ENCODE measurements around the gene PSMA2. TPM values are rescaled to one million over a fixed set of nuclear protein-coding genes. Genes with fewer than 3 reads are reported as not detected.

PSMA2 gene
- 100 to 1,000 TPM; 178 to 246 (median 209) TPM for total RNA-seq

DNA sequence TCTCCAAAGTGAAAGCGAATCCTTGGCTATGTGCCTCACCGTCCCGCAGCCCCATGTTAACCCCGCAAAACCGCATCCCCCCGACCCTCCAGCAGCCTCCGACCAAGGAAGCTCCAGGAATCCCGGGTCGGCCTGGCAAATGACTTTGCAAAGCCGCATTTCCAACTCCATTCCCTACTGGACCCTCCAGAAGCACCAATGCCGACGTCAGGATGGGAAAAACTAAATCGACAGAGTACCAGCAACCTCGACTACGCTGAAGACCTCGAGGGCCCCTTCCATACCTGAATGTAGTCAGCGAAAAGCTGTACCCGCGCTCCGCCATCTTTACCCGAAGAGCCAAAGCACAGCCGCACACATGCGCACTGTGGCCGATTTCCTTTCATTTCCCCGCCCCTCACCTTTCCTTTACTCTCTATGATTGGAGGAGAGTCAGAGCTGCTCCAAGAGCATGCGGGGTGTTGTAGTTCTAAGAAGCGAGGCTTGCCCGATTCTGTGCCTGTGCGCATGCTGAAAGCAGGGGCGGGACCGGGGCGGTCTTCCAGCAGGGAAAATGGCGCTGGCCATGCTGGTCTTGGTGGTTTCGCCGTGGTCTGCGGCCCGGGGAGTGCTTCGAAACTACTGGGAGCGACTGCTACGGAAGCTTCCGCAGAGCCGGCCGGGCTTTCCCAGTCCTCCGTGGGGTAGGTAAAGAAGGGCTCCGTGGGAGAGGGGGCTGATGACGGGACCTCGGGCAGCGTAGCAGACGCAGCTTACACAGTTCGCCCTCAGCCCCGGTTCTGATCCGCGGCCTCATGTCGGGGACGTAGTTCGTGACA lies at the start of gene PSMA2, which contains the start of gene MRPL32:
PSMA2 (minus strand) TSS at position 341 of the 818 bp plus-strand sequence; CDS start at position 325, 16 bp downstream.
MRPL32 (plus strand) TSS at position 543 of the 818 bp plus-strand sequence; CDS start at position 554, 11 bp downstream.
- in situ Hi-C loops (cut with MboI; ENCODE audit: low sequenced_read_pairs in 4 of 4) (loop anchor here in 2 of 4 donors (25.0 kb wide), 3 partner anchors 530 to 905 kb away; no protein-coding TSS in a partner anchor), intact Hi-C loops (cut with DNase I; ENCODE audit: low total_unique reads) (loop anchor here (1.0 to 10.0 kb wide), 3 partner anchors 20 to 793 kb away; partner anchors contain the start of genes C7orf25, COA1 and STK17A)
- TF ChIP-seq, protein P1, sequence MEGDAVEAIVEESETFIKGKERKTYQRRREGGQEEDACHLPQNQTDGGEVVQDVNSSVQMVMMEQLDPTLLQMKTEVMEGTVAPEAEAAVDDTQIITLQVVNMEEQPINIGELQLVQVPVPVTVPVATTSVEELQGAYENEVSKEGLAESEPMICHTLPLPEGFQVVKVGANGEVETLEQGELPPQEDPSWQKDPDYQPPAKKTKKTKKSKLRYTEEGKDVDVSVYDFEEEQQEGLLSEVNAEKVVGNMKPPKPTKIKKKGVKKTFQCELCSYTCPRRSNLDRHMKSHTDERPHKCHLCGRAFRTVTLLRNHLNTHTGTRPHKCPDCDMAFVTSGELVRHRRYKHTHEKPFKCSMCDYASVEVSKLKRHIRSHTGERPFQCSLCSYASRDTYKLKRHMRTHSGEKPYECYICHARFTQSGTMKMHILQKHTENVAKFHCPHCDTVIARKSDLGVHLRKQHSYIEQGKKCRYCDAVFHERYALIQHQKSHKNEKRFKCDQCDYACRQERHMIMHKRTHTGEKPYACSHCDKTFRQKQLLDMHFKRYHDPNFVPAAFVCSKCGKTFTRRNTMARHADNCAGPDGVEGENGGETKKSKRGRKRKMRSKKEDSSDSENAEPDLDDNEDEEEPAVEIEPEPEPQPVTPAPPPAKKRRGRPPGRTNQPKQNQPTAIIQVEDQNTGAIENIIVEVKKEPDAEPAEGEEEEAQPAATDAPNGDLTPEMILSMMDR (IDR thresholded peaks at IDR 0.05 in 4 of 5, conservative IDR thresholded peaks at IDR 0.05 in 1 of 5): no peak
- TF ChIP-seq POLR2A (IDR thresholded peaks at IDR 0.05): peak; percentile 78 to 87

DNA sequence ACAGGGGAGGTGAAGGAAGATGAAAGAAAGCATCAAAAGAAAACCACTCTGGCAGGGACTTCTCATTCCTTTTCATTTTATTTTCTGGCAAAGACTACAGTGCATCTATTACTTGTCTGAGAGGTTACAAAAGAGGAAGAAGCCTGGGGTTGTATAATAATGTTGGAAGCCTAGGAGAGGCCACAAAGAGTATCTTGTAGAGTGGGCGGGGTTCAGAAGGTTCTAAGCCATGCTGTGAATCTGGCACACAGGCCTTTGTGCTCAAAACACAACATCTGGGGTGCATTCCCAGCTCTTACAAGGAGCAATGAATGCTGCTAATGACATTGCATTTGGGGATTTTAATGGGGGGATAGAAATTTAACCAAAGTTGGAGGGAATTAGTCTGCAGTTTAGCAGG lies 49.6 kb upstream of the PSMA2 start:
- TF ChIP-seq, protein P1 (IDR thresholded peaks at IDR 0.05 in 4 of 5, conservative IDR thresholded peaks at IDR 0.05 in 1 of 5): no peak
- TF ChIP-seq POLR2A (IDR thresholded peaks at IDR 0.05): no peak
- in situ Hi-C loops (cut with MboI; ENCODE audit: low sequenced_read_pairs in 4 of 4): no loop called here
- intact Hi-C loops (cut with DNase I; ENCODE audit: low total_unique reads): no loop called here

More for the DNA sequence above, at the start of gene PSMA2, which contains the start of gene MRPL32:
- Histone ChIP-seq H3K27ac (peak within 1 kb of the TSS; percentile 88 to 96 (median 90)), H3K9me3 (no peaks in the 10 kb centered on the region), H3K4me3 (peak within 1 kb of the TSS; percentile 65 to 93 (median 87)), H3K4me1 (peaks cover 28 to 36% of the 10 kb centered on the region in 2 donors), H3K36me3 (peaks cover 0 to 24% of the 10 kb centered on the region in 2 donors), H3K27me3 (no peaks in the 10 kb centered on the region)
- ATAC-seq (peak; percentile 99 to 100), DNase-seq (peak; percentile 93 to 96)

DNA sequence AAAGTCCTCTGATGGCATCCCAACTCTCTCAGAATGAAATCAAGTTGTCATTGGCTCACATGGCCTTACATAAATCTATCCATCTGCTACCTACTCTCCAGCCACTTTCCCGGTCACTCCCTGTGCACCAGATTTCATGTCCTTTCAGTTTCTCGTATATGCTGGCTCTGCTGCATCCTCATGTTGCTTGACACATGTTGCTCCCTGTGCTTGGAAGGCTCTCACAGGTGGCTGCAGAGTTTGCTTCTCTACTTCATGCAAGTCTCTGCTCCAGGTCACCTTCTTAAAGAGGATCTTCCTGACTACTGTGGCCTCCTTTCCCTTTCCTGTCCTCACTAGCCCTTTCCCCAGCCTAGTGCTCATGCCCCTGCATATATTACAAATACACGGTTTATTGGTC lies 48.5 kb upstream of the PSMA2 start:
- DNase-seq: no peak
- intact Hi-C loops (cut with DNase I; ENCODE audit: low total_unique reads): no loop called here
- ATAC-seq: no peak
- in situ Hi-C loops (cut with MboI; ENCODE audit: low sequenced_read_pairs in 4 of 4): no loop called here
- no peak overlapping the region for H3K27ac ChIP-seq
- no peaks in the 10 kb centered on the region for H3K9me3 ChIP-seq
- no peak for TF ChIP-seq POLR2A (IDR thresholded peaks at IDR 0.05)
- no peaks in the 10 kb centered on the region for H3K4me1 ChIP-seq
- no peak overlapping the region for H3K4me3 ChIP-seq
- no peaks in the 10 kb centered on the region for H3K27me3 ChIP-seq
- no peaks in the 10 kb centered on the region for H3K36me3 ChIP-seq

More for the DNA sequence above, 49.6 kb upstream of the PSMA2 start:
- Histone ChIP-seq H3K4me3 (no peak overlapping the region), H3K9me3 (no peaks in the 10 kb centered on the region), H3K4me1 (no peaks in the 10 kb centered on the region), H3K27me3 (no peaks in the 10 kb centered on the region), H3K36me3 (no peaks in the 10 kb centered on the region), H3K27ac (no peak overlapping the region)
- ATAC-seq: no peak
- no peak for DNase-seq

DNA sequence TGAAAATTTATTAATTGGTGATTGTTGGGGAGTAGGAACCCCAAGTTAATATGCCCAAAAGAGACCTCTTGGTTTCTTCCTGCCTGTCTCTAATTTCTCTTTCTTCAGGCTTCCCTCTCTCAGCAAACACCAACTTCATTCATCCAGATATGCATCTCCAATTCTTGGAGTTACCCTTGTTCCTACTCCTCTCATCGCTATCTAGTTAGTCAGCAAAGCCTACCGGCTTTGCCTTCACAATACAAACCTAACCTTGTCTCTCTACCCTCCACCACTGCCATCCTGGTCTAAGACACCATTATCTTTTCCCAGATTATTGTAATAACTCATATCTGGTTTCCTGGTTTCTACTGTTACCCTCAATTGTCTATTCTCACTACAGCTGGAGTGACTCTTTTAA lies 48.1 kb upstream of the PSMA2 start:
- in situ Hi-C loops (cut with MboI; ENCODE audit: low sequenced_read_pairs in 4 of 4) (no loop called here), intact Hi-C loops (cut with DNase I; ENCODE audit: low total_unique reads) (no loop called here)
- no peak for ATAC-seq
- no peak overlapping the region for H3K27ac ChIP-seq
- no peaks in the 10 kb centered on the region for H3K36me3 ChIP-seq
- no peaks in the 10 kb centered on the region for H3K4me1 ChIP-seq
- DNase-seq: no peak
- no peaks in the 10 kb centered on the region for H3K27me3 ChIP-seq
- no peak for TF ChIP-seq POLR2A (IDR thresholded peaks at IDR 0.05)
- TF ChIP-seq, protein P1 (IDR thresholded peaks at IDR 0.05 in 4 of 5, conservative IDR thresholded peaks at IDR 0.05 in 1 of 5): no peak
- H3K4me3 ChIP-seq: no peak overlapping the region
- H3K9me3 ChIP-seq: no peaks in the 10 kb centered on the region

DNA sequence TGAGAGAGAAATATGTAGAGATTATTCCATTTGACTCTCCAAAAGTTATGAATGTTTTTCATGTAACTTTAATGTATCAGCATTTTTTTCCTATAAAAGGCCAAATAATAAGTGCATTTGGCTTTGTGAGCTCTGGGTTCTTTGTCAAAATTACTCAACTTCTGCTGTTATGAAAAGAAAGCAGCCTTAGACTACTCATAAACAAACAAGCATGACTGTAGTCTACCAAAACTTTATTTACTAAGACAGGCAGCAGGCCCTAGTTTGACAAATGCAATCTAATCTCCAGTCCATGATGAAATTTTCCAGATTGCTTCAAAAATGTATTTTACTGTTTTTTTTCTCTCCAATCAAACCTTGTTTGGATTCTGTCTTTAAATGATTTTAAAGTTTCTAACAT lies 46.5 kb upstream of the PSMA2 start:
- no peak for ATAC-seq
- in situ Hi-C loops (cut with MboI; ENCODE audit: low sequenced_read_pairs in 4 of 4) (no loop called here), intact Hi-C loops (cut with DNase I; ENCODE audit: low total_unique reads) (no loop called here)
- no peak for DNase-seq
- Histone ChIP-seq H3K36me3 (no peaks in the 10 kb centered on the region), H3K9me3 (no peaks in the 10 kb centered on the region), H3K4me1 (no peaks in the 10 kb centered on the region), H3K27me3 (no peaks in the 10 kb centered on the region), H3K27ac (no peak overlapping the region), H3K4me3 (no peak overlapping the region)
- no peak for TF ChIP-seq POLR2A (IDR thresholded peaks at IDR 0.05)
- TF ChIP-seq, protein P1 (IDR thresholded peaks at IDR 0.05 in 4 of 5, conservative IDR thresholded peaks at IDR 0.05 in 1 of 5): no peak

Measured in gastrocnemius medialis (tissue), 4 donors.